ENCODE data around the gene SLC6A6. TPM values are rescaled to one million over a fixed set of nuclear protein-coding genes. Genes with fewer than 3 reads are reported as not detected.

SLC6A6 gene
- polyA plus RNA-seq, 1 of the 3 experiments (the other 2 are of a cell fraction) = 19.1 TPM

Small RNA genes lying within 50 kb of the gene (small RNA-seq; reads per million reads assigned to genes)
- gene RNA5SP124 (0 reads per million in 7 experiments), gene RNU6-905P (0 reads per million in 7 experiments)

Other genes with a start within 250 kb of the SLC6A6 start
- 50.0 and 52.0 TPM in 2 replicates for gene XPC, start 224.0 kb upstream of the SLC6A6 start, polyA plus RNA-seq (2012; rRNA removed)
- gene LSM3, start 223.8 kb upstream of the SLC6A6 start, polyA plus RNA-seq (2012; rRNA removed) = 5.1 and 6.4 TPM in 2 replicates
- 0.15 and 0.26 TPM in 2 replicates for gene GRIP2, start 137.7 kb downstream of the SLC6A6 start, polyA plus RNA-seq (2012; rRNA removed)
- 6.6 and 8.5 TPM in 2 replicates for gene CCDC174, start 249.2 kb downstream of the SLC6A6 start, polyA plus RNA-seq (2012; rRNA removed)

Data from SK-N-SH (cell line).